B cell (primary cell): ENCODE results near the gene ESPN. TPM values are rescaled to one million over a fixed set of nuclear protein-coding genes. Genes with fewer than 3 reads are reported as not detected.

Source experiments
- ATAC-seq: fragments of 200-7000 bp; cut with Tn5 transposase; one replicate; pipeline ENCODE4 v1.10.0; 2021; ENCODE audit warnings: low read depth, mild to moderate bottlenecking, moderate number of reproducible peaks, moderate library complexity
- CTCF ChIA-PET: fragments of 350-600 bp; sonication (Branson Sonifier 250); formaldehyde crosslinking; loops from one replicate; lab custom pipeline; 2021; ENCODE audit warnings: antibody characterized with exemption, inconsistent platforms; lab: Charles Lee
- POLR2A ChIA-PET: fragments of 350-600 bp; sonication (Branson Sonifier 250); formaldehyde crosslinking; loops from one replicate; lab custom pipeline; 2021; ENCODE audit warnings: antibody characterized with exemption; lab: Charles Lee
- DNase-seq: peaks from one replicate; pipeline ENCODE4 v3.0.0; 2013
- H2AFZ ChIP-seq: 2 replicates; pipeline ENCODE4 v1.6.1; 2012; ENCODE audit warnings: mild to moderate bottlenecking, low read depth, low read length; ENCODE audit not compliant: insufficient read depth, poor library complexity, severe bottlenecking
- H3K27ac ChIP-seq, 2 donors: 1 replicate in 1 of 2; 2 replicates in 1 of 2; pipeline ENCODE4 v1.5.1; 2012 to 2013; ENCODE audit warnings: low read length in 2 of 2, mild to moderate bottlenecking in 2 of 2, moderate library complexity in 1 of 2
- H3K27me3 ChIP-seq, 4 experiments: fragments of 200-600 bp in 1 of 4; sonication (generic) in 1 of 4; replicated peaks in 1 of 4; 1 replicate in 2 of 4; 2 replicates in 2 of 4; pipeline versions ENCODE4 v1.6.1 to v1.7.0; 2013 to 2016; ENCODE audit warnings: low read length in 3 of 4, mild to moderate bottlenecking in 2 of 4, mixed read lengths in 1 of 4, moderate library complexity in 1 of 4; ENCODE audit not compliant: insufficient read depth in 4 of 4, control insufficient read depth in 3 of 4; ENCODE audit errors: control extremely low read depth in 1 of 4
- H3K36me3 ChIP-seq, 2 experiments: replicated peaks in 1 of 2; 1 replicate in 1 of 2; 2 replicates in 1 of 2; pipeline versions ENCODE4 v1.6.1 to v1.7.1; 2013; ENCODE audit warnings: low read length in 1 of 2; ENCODE audit not compliant: insufficient read depth in 2 of 2, control insufficient read depth in 1 of 2; ENCODE audit errors: control extremely low read depth in 1 of 2, extremely low read depth in 1 of 2
- H3K4me1 ChIP-seq, 2 donors: fragments of 200-600 bp in 1 of 2; sonication (generic) in 1 of 2; 1 replicate in 1 of 2; 2 replicates in 1 of 2; pipeline versions ENCODE4 v1.5.1 to v1.6.1; 2013 to 2017; ENCODE audit warnings: low read length in 2 of 2; ENCODE audit not compliant: control insufficient read depth in 2 of 2, insufficient read depth in 2 of 2
- H3K4me2 ChIP-seq: replicated peaks from 2 replicates; pipeline ENCODE3; 2012; ENCODE audit warnings: mild to moderate bottlenecking, low read depth, low read length; ENCODE audit not compliant: poor library complexity, severe bottlenecking
- H3K4me3 ChIP-seq, 5 experiments: fragments of 200-600 bp in 1 of 5; sonication (generic) in 1 of 5; 1 replicate in 3 of 5; 2 replicates in 2 of 5; pipeline versions ENCODE4 v1.5.1 to v1.7.0; 2011 to 2016; ENCODE audit warnings: low read length in 4 of 5, mild to moderate bottlenecking in 4 of 5, low read depth in 2 of 5, control low read depth in 1 of 5, moderate library complexity in 1 of 5; ENCODE audit not compliant: insufficient read depth in 1 of 5; ENCODE audit errors: control extremely low read depth in 1 of 5, extremely low read depth in 1 of 5
- H3K79me2 ChIP-seq: fragments of 200-600 bp; sonication (generic); one replicate; pipeline ENCODE4 v1.6.0; 2016; ENCODE audit warnings: low read length; ENCODE audit not compliant: control insufficient read depth, insufficient read depth
- H3K9ac ChIP-seq: fragments of 200-600 bp; sonication (generic); 2 replicates; pipeline ENCODE4 v1.6.1; 2017; ENCODE audit warnings: mild to moderate bottlenecking, low read length, moderate library complexity
- H3K9me3 ChIP-seq, 3 donors: one replicate each; pipeline versions ENCODE4 v1.6.1 to v1.7.1; 2013; ENCODE audit warnings: low read length in 2 of 3; ENCODE audit not compliant: control insufficient read depth in 2 of 3, insufficient read depth in 1 of 3; ENCODE audit errors: control extremely low read depth in 1 of 3
- H4K20me1 ChIP-seq: 2 replicates; pipeline ENCODE4 v1.6.0; 2012; ENCODE audit warnings: mild to moderate bottlenecking, low read length; ENCODE audit not compliant: insufficient read depth, control insufficient read depth, poor library complexity, severe bottlenecking
- H3K27ac Mint-ChIP-seq: one replicate; pipeline ENCODE4 v1.8.0; 2021; ENCODE audit warnings: mixed read lengths
- H3K27me3 Mint-ChIP-seq: one replicate; pipeline ENCODE4 v1.8.0; 2021; ENCODE audit warnings: mixed read lengths
- H3K4me1 Mint-ChIP-seq: one replicate; pipeline ENCODE4 v1.8.0; 2021; ENCODE audit warnings: mixed read lengths
- H3K4me3 Mint-ChIP-seq: one replicate; pipeline ENCODE4 v1.8.0; 2021; ENCODE audit warnings: mixed read lengths
- H3K9me3 Mint-ChIP-seq: one replicate; pipeline ENCODE4 v1.8.0; 2022; ENCODE audit warnings: mixed read lengths; ENCODE audit not compliant: insufficient read depth
- CTCF ChIP-seq: fragments of 200-600 bp; IDR thresholded peaks from one replicate; pipeline ENCODE4 v1.8.0; 2022; ENCODE audit warnings: antibody characterized with exemption, mild to moderate bottlenecking
- EZH2 ChIP-seq: IDR thresholded peaks from 2 replicates; pipeline ENCODE4 v1.6.1; 2012; ENCODE audit warnings: borderline replicate concordance, low read depth, mild to moderate bottlenecking, moderate library complexity, low read length; ENCODE audit not compliant: insufficient read depth, poor library complexity, severe bottlenecking
- WGBS: methylation state at CpG from one replicate; pipeline ENCODE4 v1.1.5; 2013; ENCODE audit warnings: missing lambda C conversion rate; ENCODE audit not compliant: insufficient coverage; 5-methylcytosine and 5-hydroxymethylcytosine counted together
- intact Hi-C: fragments of 100-400 bp; cut with micrococcal nuclease; formaldehyde crosslinking; loops from one replicate; pipeline ENCODE4 v1.10.0; 2022
- polyA plus RNA-seq: library from polyadenylated mRNA; depleted of rRNA; stranded (reverse); fragments of >200 nt; gene quantifications from 2 replicates; pipeline ENCODE4 v1.2.3, GENCODE V29; 2012
- total RNA-seq, 2 donors: library from RNA; stranded (reverse); fragments of 120-200 nt in 1 of 2; gene quantifications; 1 replicate in 1 of 2; 2 replicates in 1 of 2; pipeline versions ENCODE4 v1.2.3 to v1.2.4, GENCODE V29; 2013 to 2022

Gene ESPN
- total and polyA plus RNA-seq, 2 donors (not counting 1 experiment from before 2014, with no cell fraction given) = 0.19 to 0.25 TPM

- Histone ChIP-seq H3K9me3 (peaks cover 0 to 5% (median 0%) of the 10 kb centered on the region in 3 donors), H3K79me2 (no peaks in the 10 kb centered on the region), H3K9ac (no peak overlapping the region), H3K36me3 (no peaks in the 10 kb centered on the region), H3K4me1 (peaks cover 0 to 8% of the 10 kb centered on the region in 2 donors), H3K27ac (no peak overlapping the region), H4K20me1 (no peaks in the 10 kb centered on the region), H3K4me2 (no peak overlapping the region), H2AFZ (no peak overlapping the region), H3K27me3 (peaks cover 0 to 23% (median 8%) of the 10 kb centered on the region in 4 experiments), H3K4me3 (no peak overlapping the region)
- ATAC-seq (no peak), DNase-seq (no peak)
- CTCF ChIA-PET = interaction anchor here (1.2 to 1.3 kb wide), 2 partner anchors 8 to 29 kb away, joined by 3 read pairs; no protein-coding TSS in a partner anchor
- no peak for TF ChIP-seq EZH2
- Mint-ChIP-seq H3K9me3 (no peaks in the 10 kb centered on the region), H3K4me1 (peaks cover 3% of the 10 kb centered on the region), H3K27me3 (peaks cover 19% of the 10 kb centered on the region), H3K27ac (no peak overlapping the region), H3K4me3 (no peak overlapping the region)
- POLR2A ChIA-PET = no interaction called here
- WGBS = 92% methylated on average over 30 of the region's 30 CpGs
- intact Hi-C loops = no loop called here
These were observed 43.4 kb downstream of the ESPN start for GRCh38 chr1:6467744-6468688.

GRCh38 chr1:6468729-6469461 is 44.3 kb downstream of the ESPN start:
- Histone ChIP-seq H3K4me1 (peaks cover 0 to 8% of the 10 kb centered on the region in 2 donors), H3K36me3 (no peaks in the 10 kb centered on the region), H2AFZ (no peak overlapping the region), H3K9ac (no peak overlapping the region), H3K4me2 (no peak overlapping the region), H3K27me3 (peaks cover 0 to 21% (median 8%) of the 10 kb centered on the region in 4 experiments), H3K4me3 (no peak overlapping the region), H3K79me2 (no peaks in the 10 kb centered on the region), H3K27ac (no peak overlapping the region), H3K9me3 (peaks cover 0 to 5% (median 0%) of the 10 kb centered on the region in 3 donors), H4K20me1 (no peaks in the 10 kb centered on the region)
- Mint-ChIP-seq H3K4me3 (no peak overlapping the region), H3K27me3 (peaks cover 14% of the 10 kb centered on the region), H3K4me1 (peaks cover 3% of the 10 kb centered on the region), H3K9me3 (no peaks in the 10 kb centered on the region), H3K27ac (no peak overlapping the region)
- 91% methylated on average over 7 of the region's 13 CpGs for WGBS
- DNase-seq (no peak), ATAC-seq (no peak)
- intact Hi-C loops = no loop called here
- ChIA-PET CTCF (interaction anchor here (1.2 kb wide), 1 partner anchor 30 kb away, joined by 3 read pairs; no protein-coding TSS in a partner anchor), POLR2A (no interaction called here)
- no peak for TF ChIP-seq CTCF
- no peak for TF ChIP-seq EZH2
